NCI-H226 (cell line): ENCODE measurements around the gene DGKQ.
A peak's percentile ranks its signal among the peaks of the same experiment; 100 is the strongest.
"Not testable (repeated sequence)": the region's sequence is repeated elsewhere in the genome, so short reads cannot be mapped to it uniquely, and the experiment has no call there.

Source experiments
- DNase-seq: peaks from one replicate; pipeline ENCODE4 v3.0.0-alpha.2; 2015

The DGKQ gene

DNA sequence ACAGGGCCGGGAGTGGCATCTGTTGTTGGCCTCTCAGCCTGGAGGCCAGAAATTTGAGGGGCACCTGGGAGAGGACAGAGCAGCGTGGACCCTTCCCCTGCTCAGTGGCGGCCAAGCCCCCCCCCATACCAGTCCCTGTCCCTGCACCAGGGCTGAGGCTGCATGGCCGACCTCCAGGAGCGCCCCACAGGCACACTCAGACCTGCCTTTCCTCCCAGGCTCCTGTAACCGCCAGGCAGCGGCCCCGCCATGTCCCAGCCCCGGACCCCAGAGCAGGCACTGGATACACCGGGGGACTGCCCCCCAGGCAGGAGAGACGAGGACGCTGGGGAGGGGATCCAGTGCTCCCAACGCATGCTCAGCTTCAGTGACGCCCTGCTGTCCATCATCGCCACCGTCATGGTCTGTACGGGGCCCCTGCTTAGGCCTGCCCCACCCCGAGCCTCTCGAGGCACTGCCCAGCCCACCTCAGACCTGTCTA lies 25.8 kb downstream of the DGKQ start:
- no peak for DNase-seq

GRCh38 chr4:946517-947471 lies 26.6 kb downstream of the DGKQ start:
- DNase-seq: no peak

DNA sequence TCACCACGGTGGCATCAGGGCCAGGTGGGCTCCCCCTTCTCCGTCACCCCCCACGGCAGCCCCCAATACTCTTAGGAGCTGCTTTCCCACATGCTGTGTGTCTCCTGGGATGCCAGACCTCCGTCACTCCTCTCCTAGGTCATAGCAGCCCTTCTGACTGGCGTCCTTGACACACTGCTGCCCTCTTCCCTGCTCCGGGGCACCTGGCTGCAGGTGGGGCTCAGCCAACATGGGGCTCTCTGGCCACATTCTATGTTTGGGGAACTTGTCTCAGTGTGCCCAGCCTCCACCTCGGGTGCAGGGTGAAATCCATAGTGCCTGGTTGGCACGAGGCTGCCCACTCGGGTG lies 27.3 kb downstream of the DGKQ start:
- DNase-seq: no peak

- DNase-seq: no peak
Observed at GRCh38 chr4:945274-946102, 27.9 kb downstream of the DGKQ start.

DNA sequence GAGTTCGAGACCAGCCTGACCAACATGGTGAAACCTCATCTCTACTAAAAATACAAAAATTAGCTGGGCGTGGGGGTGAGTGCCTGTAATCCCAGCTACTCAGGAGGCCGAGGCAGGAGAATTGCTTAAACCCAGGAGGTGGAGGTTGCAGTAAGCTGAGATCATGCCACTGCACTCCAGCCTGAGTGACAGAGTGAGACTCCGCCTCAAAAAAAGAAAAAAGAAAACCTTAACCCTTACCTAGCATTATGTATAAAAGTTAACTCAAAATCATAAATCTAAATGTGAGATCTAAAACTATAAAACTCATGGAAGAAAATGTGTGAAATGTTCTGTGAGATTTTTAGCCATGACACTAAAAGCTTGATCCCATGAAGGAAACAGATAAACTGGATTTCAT lies 33.9 kb downstream of the DGKQ start:
- DNase-seq: not testable (repeated sequence)

- no peak for DNase-seq
Observed at GRCh38 chr4:932713-933070, 40.7 kb downstream of the DGKQ start.

DNA sequence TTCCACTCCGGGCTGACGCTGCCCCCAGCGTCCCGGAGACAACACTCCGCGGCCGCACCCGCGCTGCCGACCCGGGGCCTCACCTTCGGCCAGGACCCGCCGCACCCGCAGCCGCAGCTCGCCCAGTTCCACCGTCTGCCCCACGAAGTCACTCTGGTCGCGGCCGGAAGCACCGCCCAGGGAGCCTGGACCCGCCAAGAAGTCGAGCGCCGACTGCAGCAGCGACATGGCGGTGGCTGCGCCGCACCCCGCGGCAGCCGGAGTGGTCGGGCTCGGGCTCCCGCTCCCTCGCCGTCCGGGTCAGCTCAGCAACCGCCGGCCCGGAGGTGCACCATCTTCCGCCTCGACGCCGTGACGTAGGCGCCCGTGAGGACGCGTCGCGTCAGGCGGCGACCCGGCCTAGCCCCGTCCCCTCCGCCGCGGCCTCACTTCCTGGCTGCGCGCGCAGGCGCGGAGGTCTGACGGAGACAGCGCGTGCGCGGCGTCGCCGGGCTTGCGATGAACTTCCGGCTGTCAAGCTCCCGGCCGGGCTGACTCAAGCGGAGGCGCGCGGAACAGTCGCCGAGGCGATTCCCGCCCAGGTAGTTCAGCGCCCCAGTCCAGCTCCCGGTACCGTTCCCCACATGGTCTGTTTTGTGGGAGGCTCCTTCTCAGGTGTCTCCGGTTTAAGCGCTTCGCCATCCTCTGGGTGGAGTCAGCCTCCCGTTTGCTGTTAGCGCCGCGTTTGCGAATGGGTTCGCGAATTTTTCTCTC lies 41.2 kb downstream of the DGKQ start, which contains the start of the genes GAK and TMEM175:
GAK (minus strand) TSS at position 357 of the 753 bp plus-strand sequence; CDS start at position 228, 129 bp downstream.
TMEM175 (plus strand) TSS at position 501 of the 753 bp plus-strand sequence. CDS start 15,280 bp downstream, outside the sequence.
- DNase-seq: peak; percentile 87

GRCh38 chr4:931194-931959 lies 42.0 kb downstream of the DGKQ start:
- DNase-seq: no peak

DNA sequence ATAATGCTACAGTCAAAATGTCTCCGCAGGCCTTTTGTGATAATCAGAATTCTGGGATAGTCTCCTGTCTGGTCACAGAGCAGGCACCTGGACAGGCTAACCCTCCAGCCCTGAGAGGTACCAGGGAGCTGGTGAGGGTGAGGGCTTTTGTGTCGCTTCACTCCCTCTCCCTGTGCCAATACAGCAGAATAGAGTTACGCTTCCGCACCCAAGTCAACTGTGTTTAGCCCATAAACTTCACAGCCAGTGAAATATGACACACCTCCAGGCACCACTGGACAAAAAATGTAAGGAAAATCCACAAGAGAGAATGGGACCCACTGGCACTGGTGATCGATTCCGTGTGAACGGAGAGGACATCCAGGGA lies 42.6 kb downstream of the DGKQ start:
- no peak for DNase-seq

GRCh38 chr4:930028-930551 lies 43.3 kb downstream of the DGKQ start:
- DNase-seq: no peak

DNA sequence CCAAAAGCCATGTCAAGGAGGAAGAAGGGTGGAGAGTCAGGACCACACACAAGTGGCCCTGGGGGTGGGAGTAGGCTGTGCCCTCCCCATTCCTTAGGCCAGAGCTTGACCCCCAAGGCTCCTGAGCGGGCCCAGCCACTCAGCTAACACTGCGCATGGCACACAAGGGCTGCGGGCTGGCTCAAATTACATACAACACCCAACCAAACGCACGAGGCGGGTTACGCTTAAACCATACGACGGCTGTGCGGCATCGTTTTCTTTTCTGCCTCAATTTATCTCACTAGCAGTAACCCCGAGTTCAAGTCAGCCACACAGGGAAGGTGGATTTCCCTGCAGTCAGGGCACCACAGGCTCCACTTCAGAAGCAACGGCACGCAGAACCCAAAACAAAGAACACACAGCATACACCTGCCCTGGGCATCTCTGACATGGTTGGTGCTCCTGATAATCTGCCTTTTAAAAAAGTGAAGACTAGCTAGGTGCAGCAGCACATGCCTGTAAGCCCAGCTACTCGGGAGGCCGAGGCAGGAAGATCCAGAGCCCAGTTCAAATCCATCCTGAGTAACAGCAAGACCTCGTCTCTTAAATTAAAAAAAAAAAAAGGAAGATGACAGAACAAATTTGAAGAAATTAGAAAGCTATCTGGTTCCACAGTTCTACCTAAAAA lies 44.1 kb downstream of the DGKQ start:
- no peak for DNase-seq

DNA sequence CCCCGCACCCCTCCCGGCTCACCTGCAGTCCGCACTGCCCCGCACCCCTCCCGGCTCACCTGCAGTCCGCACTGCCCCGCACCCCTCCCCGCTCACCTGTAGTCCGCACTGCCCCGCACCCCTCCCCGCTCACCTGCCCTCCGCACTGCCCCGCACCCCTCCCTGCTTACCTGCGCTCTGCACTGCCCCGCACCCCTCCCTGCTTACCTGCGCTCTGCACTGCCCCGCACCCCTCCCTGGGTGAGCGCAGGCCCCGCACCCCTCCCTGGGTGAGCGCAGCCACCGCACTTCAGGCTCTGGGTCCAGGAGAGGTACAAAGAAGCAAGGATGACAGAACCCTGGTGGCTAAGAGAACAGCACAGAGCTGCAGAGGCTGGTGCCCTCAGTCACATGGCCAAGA lies 45.8 kb downstream of the DGKQ start:
- not testable (repeated sequence) for DNase-seq

DNA sequence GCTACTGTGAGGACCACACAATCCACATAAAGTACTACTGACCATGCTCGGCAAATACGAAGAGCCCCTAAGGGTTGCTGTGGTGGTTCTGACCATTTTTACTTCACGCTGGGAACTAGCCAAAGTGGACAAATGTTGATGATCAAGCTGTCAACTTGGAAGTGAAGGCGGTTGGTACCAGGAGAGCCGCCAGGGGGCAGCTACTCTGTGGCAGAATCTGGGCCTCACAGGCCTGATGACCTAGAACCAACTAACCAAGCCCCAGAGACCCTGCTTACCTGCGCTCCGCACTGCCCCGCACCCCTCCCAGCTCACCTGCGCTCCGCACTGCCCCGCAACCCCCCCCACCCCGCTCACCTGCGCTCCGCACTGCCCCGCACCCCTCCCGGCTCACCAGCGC lies 46.8 kb downstream of the DGKQ start:
- no peak for DNase-seq

DNA sequence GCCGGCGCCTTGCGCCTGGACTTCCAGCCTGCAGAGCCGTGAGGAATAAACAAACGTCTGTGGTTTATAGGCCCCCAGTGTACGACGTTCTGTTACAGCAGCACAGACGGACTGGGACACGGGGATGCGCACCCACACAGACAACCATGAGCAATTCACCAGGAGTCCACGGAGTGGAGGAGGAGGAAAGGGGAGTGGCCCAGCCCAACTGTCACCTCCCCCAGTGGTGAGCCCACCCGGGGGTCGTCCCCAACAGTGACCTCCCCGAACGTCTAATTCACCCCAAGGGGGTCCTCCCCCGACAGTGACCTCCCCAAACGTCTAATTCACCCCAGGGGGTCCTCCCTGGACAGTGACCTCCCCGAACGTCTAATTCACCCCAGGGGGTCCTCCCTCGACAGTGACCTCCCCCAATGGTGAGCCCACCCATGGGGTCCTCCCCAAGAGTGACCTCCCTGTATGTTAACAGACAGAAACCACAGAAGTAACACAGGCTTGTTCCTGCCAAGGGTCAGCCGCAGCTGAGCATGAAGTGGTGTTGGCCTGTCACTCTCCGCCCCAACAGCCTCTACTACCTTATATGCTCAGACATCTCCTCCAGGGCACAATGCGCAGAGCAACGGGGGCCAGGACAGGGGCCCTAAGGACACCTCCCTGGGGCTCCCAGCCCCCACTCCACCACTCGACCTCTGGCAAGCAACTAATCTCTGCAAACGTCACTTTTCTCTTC lies 47.4 kb downstream of the DGKQ start:
- no peak for DNase-seq

DNA sequence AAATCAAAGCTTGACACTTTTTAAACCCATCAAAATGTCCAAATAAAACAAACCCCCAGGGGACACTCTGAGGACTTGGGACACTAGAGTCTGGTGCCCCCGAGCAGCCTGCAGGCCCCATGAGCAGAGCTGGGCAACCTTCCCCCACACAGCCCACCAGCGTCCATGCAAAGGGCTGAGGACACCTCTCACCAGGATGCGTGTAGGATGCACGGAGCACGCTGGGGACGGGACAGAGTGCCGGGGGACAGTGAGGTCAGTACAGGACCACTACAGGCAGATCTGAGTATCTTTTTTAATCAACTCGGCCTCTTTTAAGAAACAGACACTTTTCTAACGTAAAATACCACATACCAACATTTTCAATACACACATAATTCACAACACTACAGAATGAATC lies 48.2 kb downstream of the DGKQ start:
- DNase-seq: no peak

- DNase-seq: peak; percentile 91
Observed at GRCh38 chr4:924107-925096, 49.0 kb downstream of the DGKQ start.

- DNase-seq: no peak
Observed at GRCh38 chr4:921830-922331, 51.5 kb downstream of the DGKQ start.

DNA sequence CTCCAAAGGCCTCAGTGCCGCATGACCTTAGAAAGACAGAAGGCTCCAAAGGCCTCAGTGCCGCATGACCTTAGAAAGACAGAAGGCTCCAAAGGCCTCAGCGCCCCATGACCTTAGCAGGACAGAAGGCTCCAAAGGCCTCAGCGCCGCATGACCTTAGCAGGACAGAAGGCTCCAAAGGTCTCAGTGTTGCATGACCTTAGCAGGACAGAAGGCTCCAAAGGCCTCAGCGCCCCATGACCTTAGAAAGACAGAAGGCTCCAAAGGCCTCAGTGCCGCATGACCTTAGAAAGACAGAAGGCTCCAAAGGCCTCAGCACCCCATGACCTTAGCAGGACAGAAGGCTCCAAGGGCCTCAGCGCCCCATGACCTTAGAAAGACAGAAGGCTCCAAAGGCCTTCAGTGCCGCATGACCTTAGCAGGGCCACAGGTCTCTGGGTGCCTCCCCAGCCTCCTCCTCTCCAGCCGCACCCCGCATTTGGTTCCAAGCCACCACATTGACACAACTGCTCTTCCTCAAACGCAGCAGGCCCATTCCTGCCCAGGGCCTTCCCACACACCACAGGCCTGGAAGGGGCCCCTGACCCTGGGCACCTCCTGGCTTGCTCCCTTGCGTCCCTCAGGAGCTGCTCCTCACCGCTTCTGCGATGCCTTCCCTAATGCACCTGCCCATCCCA lies 54.2 kb downstream of the DGKQ start:
- DNase-seq: not testable (repeated sequence)
